H1 (cell line): Measurements from ENCODE around the gene LMO4. TPM values are rescaled to one million over a fixed set of nuclear protein-coding genes. Genes with fewer than 3 reads are reported as not detected.

ENCODE experiments used
- BRCA1 ChIP-seq: IDR thresholded peaks from 2 replicates; pipeline ENCODE4 v1.6.1; 2012; ENCODE audit warnings: low read depth, low read length, improper control_type of control experiment
- EZH2 ChIP-seq: fragments of 200-600 bp; sonication (generic); IDR thresholded peaks from 2 replicates; pipeline ENCODE4 v1.7.1; 2012; ENCODE audit warnings: low read depth, mild to moderate bottlenecking, moderate library complexity, low read length, inconsistent platforms; ENCODE audit not compliant: severe bottlenecking
- PHF8 ChIP-seq: fragments of 200-600 bp; sonication (generic); conservative IDR thresholded peaks from 2 replicates; pipeline ENCODE4 v1.7.1; 2012; ENCODE audit warnings: low read depth, mild to moderate bottlenecking, inconsistent platforms, low read length, moderate library complexity
- POLR2A ChIP-seq, 2 experiments: IDR thresholded peaks; 1 replicate in 1 of 2; 2 replicates in 1 of 2; pipeline ENCODE4 v1.6.1; 2011; ENCODE audit warnings: low read depth in 2 of 2, low read length in 2 of 2, mild to moderate bottlenecking in 2 of 2; ENCODE audit errors: control extremely low read depth in 1 of 2
- RNF2 ChIP-seq: fragments of 200-900, 300-1000 bp; sonication (generic); IDR thresholded peaks from 2 replicates; pipeline ENCODE4 v1.7.1; 2016; ENCODE audit warnings: borderline replicate concordance, low read depth, mild to moderate bottlenecking, antibody characterized with exemption, low read length; ENCODE audit not compliant: poor library complexity, severe bottlenecking; ENCODE audit errors: missing control alignments
- SP4 ChIP-seq: IDR thresholded peaks from 2 replicates; pipeline ENCODE4 v1.6.1; 2012; ENCODE audit warnings: low read length, inconsistent platforms
- polyA plus RNA-seq, 7 experiments: library from polyadenylated mRNA; depleted of rRNA in 3 of 7; stranded (reverse) in 5 of 7; unstranded in 2 of 7; fragments of >200 nt in 5 of 7; fragments of 200-250 nt in 2 of 7; gene quantifications; 1 replicate in 5 of 7; 2 replicates in 1 of 7; 4 replicates in 1 of 7; pipeline versions ENCODE4 v1.2.1 to v1.2.3, GENCODE V29; 2011 to 2013; ENCODE audit warnings: missing spikeins in 2 of 7, mixed read lengths in 2 of 7
- total RNA-seq: library from RNA; stranded (reverse); fragmentation: NEBNext Ultra II Directional; extraction: Animal tissue kit (Norgen Biotek cat#: 25700); gene quantifications from 2 replicates; pipeline ENCODE4 v1.2.1, GENCODE V29; 2021

The LMO4 gene
- total and polyA plus RNA-seq, 2 of the 8 experiments (the other 6 are each of a cell fraction or from before 2014, with no cell fraction given) = 71.7 to 98.7 TPM

GRCh38 chr1:87335175-87335884 lies 6.7 kb downstream of the LMO4 start (continued):
- TF ChIP-seq RNF2 = no peak
- TF ChIP-seq EZH2 = no peak
- peak; percentile 61 for TF ChIP-seq PHF8
- no peak for TF ChIP-seq BRCA1
- peak; percentile 43 to 48 for TF ChIP-seq POLR2A (IDR thresholded peaks at IDR 0.05; ENCODE audit: control extremely low read depth in 1 of 2, low read depth in 2 of 2, low read length in 2 of 2)
- TF ChIP-seq SP4 = no peak
